Nephron progenitor cell (in vitro differentiated cells): ENCODE measurements around the gene TREX2.

Experiments
- DNase-seq: peaks from one replicate; pipeline ENCODE4 v3.0.0; 2021
- H3K27ac Mint-ChIP-seq: 2 replicates; pipeline ENCODE4 v1.8.0; 2021; ENCODE audit warnings: mild to moderate bottlenecking, moderate library complexity, mixed read lengths
- H3K27me3 Mint-ChIP-seq: 2 replicates; pipeline ENCODE4 v1.8.0; 2021; ENCODE audit warnings: mild to moderate bottlenecking, low read depth, mixed read lengths; ENCODE audit not compliant: poor library complexity
- H3K36me3 Mint-ChIP-seq: 2 replicates; pipeline ENCODE4 v1.8.0; 2021; ENCODE audit warnings: low read depth, mixed read lengths
- H3K4me1 Mint-ChIP-seq: 2 replicates; pipeline ENCODE4 v1.8.0; 2021; ENCODE audit warnings: mixed read lengths
- H3K4me3 Mint-ChIP-seq: 2 replicates; pipeline ENCODE4 v1.8.0; 2021; ENCODE audit warnings: mild to moderate bottlenecking, moderate library complexity, mixed read lengths
- H3K9me3 Mint-ChIP-seq: 2 replicates; pipeline ENCODE4 v1.8.0; 2021; ENCODE audit warnings: mild to moderate bottlenecking, moderate library complexity, mixed read lengths
- CTCF ChIP-seq: fragments of 200-600 bp; sonication (generic); IDR thresholded peaks from 2 replicates; pipeline ENCODE4 v1.5.0; 2021; ENCODE audit warnings: antibody characterized with exemption

The TREX2 gene

GRCh38 chrX:153420851-153421599 lies 24.8 kb downstream of the TREX2 start:
- H3K4me3 Mint-ChIP-seq = no peak overlapping the region
- peaks cover 71% of the 10 kb centered on the region for H3K9me3 Mint-ChIP-seq
- H3K36me3 Mint-ChIP-seq = no peaks in the 10 kb centered on the region
- H3K27me3 Mint-ChIP-seq = peaks cover 4% of the 10 kb centered on the region
- TF ChIP-seq CTCF = no peak
- no peak overlapping the region for H3K27ac Mint-ChIP-seq
- peaks cover 22% of the 10 kb centered on the region for H3K4me1 Mint-ChIP-seq
- no peak for DNase-seq

GRCh38 chrX:153417637-153418036 lies 28.2 kb downstream of the TREX2 start:
- no peak for TF ChIP-seq CTCF
- peaks cover 26% of the 10 kb centered on the region for H3K27me3 Mint-ChIP-seq
- peak overlapping the region; percentile 15 for H3K4me3 Mint-ChIP-seq
- H3K27ac Mint-ChIP-seq = no peak overlapping the region
- no peaks in the 10 kb centered on the region for H3K36me3 Mint-ChIP-seq
- peaks cover 66% of the 10 kb centered on the region for H3K9me3 Mint-ChIP-seq
- no peak for DNase-seq
- H3K4me1 Mint-ChIP-seq = peaks cover 22% of the 10 kb centered on the region

GRCh38 chrX:153416781-153417450 lies 28.9 kb downstream of the TREX2 start:
- no peak for TF ChIP-seq CTCF
- DNase-seq = peak; percentile 29
- no peak overlapping the region for H3K27ac Mint-ChIP-seq
- H3K4me3 Mint-ChIP-seq = peak overlapping the region; percentile 41
- H3K4me1 Mint-ChIP-seq = peaks cover 28% of the 10 kb centered on the region
- no peaks in the 10 kb centered on the region for H3K36me3 Mint-ChIP-seq
- peaks cover 33% of the 10 kb centered on the region for H3K27me3 Mint-ChIP-seq
- peaks cover 71% of the 10 kb centered on the region for H3K9me3 Mint-ChIP-seq

GRCh38 chrX:153414856-153415510 lies 30.9 kb downstream of the TREX2 start:
- no peak for TF ChIP-seq CTCF
- H3K27me3 Mint-ChIP-seq = peaks cover 46% of the 10 kb centered on the region
- no peak for DNase-seq
- no peaks in the 10 kb centered on the region for H3K36me3 Mint-ChIP-seq
- H3K4me3 Mint-ChIP-seq = no peak overlapping the region
- no peak overlapping the region for H3K27ac Mint-ChIP-seq
- H3K9me3 Mint-ChIP-seq = peaks cover 69% of the 10 kb centered on the region
- peaks cover 35% of the 10 kb centered on the region for H3K4me1 Mint-ChIP-seq

GRCh38 chrX:153413731-153414130 lies 32.1 kb downstream of the TREX2 start:
- H3K36me3 Mint-ChIP-seq = no peaks in the 10 kb centered on the region
- no peak overlapping the region for H3K27ac Mint-ChIP-seq
- H3K9me3 Mint-ChIP-seq = peaks cover 62% of the 10 kb centered on the region
- H3K4me3 Mint-ChIP-seq = no peak overlapping the region
- DNase-seq = no peak
- no peak for TF ChIP-seq CTCF
- H3K27me3 Mint-ChIP-seq = peaks cover 48% of the 10 kb centered on the region
- H3K4me1 Mint-ChIP-seq = peaks cover 35% of the 10 kb centered on the region
